Stimulated activated CD4-positive, alpha-beta T cell treated with anti-CD3 and anti-CD28 coated beads, Interleukin-12 subunit alpha, Interleukin-12 subunit beta, amount 100 ng/mL, for 4 hours (primary cell): Measurements from ENCODE around the gene VCP.
"Not testable (repeated sequence)": the region's sequence is repeated elsewhere in the genome, so short reads cannot be mapped to it uniquely, and the experiment has no call there.

Experiments
- DNase-seq: peaks from one replicate; pipeline ENCODE4 v3.0.0-alpha.2; 2020

Gene VCP

DNA sequence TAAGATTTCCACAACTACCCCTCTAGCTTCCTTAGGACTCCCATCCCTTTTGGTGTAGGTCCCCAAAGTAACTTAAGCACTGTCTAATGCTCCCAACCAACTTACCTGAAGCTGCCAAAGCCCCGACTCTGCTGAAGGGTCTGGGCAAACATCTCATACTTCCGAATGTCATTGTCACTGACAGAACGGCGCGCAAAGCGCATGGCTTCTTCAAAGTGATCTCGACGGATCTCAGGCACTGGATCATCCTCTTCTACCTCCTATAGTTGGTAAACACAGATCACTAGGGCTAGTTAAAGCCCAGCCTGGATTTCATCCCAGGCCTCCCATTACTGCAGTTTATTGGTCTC, 15.2 kb downstream of the VCP start:
- DNase-seq: no peak

DNA sequence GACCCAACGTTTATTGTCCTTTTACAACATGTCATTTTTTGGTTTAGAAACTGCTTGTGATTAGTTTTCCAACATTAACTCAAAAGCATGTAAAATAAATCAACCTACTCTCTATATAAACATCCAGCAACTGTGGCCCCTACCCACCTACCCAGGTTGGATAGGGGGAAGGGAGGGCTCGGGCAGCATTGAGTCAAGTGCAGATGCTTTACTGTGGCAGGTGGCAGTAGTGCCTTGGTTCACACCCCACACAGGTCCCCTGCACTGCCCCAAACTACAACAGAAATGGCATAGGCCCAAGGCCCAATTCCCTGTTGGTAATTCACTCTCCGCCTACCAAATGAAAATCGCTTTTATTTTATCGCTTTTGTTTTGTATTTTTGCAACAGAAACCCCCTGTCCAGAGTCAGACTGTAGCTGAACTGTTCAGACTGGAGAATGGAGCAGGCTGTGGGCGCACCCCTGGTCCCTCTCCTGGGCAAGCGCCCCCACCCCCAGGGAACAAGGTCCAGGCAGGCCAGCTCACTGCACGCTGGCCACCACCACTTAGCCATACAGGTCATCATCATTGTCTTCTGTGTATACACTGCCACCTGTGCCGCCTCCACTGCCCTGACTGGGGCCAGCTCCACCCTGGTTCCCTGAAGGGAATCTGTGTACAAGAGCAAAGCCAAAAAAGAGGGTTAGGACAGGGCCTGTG, 15.7 kb downstream of the VCP start:
- DNase-seq: no peak

DNA sequence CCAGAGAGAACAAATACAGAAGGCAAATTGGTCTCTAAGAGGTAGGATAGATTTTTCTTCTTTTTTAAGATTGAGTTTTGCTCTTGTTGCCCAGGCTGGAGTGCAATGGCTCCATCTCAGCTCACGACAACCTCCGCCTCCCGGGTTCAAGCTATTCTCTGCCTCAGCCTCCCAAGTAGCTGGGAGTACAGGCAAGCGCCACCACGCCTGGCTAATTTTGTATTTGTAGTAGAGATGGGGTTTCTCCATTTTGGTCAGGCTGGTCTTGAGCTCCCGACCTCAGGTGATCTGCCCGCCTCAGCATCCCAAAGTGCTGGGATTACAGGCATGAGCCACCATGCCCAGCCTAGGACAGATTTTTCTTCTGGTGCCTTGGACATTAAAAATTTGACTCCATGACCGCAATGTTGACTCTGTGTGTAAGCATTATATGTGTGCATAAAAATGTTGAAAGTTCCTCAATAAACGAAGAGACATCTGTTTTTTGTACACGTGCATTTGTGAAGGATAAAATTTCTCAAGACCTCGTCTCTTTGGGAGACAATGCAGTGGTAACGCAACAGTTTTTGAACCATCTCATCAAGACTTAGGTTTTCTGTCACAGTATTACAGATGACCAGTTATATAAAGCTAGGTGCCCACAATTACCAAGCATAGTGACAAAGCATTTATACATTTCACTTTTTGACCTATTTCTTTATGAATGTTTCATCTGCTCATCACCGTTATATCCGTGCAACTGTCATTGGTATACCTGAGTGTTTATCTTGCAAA, 17.4 kb downstream of the VCP start:
- no peak for DNase-seq

DNA sequence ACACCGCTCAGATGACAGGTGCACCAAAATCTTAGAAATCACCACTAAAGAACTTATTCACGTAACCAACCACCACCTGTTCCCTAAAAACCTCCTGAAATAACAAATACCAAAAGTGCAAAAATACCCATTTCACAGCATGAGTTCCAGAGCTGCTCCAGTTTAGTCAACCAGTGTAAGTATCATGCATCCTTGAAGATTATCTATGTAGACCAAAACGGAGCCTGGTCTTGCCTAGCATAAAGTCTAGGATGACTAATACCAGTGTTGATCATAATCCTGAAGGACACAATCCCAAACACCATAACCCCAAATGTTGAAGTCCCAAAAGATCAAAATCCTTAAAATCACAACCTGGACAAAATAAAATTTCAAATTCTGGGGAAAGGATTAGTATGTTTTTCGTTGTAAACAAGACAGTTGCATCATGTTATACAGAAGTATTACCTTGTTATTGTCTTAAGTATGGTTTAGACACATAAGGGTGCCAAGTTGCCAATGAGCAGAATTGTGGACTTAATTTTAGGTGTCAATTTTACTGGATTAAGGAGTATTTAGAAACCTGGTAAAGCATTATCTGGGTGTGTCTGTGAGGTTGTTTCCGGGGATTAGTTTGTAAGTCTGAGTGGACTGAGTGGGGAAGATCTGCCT, 18.1 kb downstream of the VCP start:
- DNase-seq: no peak

DNA sequence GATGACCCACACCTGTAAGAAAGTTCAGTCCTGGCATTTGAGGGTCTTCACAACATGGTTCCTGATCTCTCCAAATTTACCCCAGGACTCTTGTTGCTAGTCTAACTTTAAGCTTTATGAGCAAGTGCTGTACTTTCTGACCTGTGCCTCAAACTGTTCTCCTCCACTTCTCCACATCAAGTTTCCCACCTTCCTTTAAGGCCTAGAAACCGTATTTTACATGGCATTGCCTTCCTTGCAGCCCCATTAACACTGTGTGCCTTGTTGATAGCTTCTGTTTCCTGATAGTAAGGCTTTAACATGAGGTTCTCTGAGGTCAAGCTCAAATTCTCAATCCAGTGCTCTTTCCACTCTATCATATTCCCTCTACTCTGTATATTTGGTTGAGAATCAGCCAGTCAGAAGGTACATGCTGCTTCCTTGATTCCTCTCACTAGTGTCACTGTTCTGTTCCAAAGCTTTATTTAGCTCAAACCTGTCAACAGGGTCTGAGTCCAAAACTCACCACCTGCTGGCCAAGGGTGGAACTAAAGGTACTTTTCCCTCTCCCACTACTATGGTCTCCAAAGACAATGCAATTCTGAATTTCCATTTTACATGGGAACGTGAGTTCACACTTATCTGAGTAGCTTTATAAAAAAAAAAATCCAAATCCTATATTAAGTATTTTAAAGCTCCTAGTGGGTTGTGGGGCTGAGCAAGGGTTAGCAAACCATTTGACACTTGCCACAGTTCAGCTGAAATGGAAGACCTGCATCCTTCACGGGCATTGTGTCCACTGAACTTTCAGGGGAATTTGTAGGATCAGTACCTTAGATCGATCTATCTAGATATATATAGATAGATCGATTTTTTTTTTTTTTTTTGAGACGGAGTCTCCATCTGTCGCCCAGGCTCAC, 21.1 kb downstream of the VCP start:
- peak; percentile 47 for DNase-seq

DNA sequence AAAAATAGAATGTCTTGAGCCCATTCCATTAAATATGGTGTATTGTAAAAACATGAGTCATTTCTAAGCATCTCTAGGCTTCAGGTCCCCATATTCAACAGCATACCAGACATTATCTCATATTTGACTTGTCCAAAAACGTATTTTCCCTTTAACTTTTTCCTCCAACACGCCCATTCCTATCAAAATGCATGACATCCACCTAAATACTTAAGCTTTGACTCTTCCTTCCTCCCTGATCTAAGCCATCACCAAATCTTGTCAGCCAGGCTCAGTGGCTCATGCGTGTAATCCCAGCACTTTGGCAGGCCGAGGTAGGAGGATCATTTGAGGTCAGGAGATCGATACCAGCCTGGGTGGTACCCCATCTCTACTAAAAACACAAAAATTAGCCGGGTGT, 23.9 kb downstream of the VCP start:
- no peak for DNase-seq

DNA sequence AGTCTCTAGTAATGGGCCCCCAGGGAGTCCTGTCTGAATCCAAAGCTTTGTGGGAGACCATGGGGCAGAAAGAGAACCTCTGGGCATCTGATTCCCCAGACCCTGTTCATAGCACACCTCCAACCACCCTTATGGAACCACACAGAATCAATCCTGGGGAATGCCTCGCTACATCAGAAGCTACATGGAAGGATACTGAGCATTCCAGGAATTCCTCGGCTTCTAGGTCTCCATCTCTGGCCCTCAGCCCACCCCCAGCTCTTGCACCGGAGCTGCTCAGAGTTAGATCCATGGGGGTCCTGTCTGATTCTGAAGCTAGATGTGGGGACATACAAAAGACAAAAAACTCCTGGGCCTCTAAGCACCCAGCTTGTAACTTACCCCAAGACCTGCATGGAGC, 28.4 kb downstream of the VCP start:
- no peak for DNase-seq

DNA sequence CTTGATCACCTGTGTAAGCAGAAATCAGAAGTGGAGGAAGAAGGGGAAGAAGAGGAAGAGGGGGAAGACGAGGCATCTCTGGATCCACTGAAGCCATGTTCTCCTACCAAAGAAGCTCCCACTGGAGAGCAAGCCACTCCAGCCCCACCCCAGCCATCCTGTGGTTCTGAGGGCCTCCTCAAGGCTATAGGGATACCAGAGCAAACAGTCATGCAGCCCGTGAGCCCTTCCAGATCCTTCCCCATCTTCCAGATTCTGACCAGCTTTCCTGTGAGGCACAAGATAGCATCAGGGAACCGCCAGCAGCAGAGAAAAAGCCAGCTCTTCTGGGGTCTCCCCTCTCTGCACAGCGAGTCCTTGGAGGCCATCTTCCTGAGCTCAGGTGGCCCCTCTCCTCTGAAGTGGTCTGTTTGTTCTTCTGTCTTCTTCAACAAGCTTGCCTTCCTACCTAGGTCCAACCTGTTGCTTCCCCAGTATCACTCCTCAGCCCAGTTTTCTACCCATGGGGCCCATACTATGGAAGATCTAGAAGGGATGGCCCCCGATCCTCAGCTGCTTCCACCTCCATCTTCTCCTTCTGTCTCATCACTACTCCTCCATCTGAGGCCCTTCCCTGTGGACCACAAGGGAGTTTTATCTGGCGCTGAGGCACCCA, 29.4 kb downstream of the VCP start:
- no peak for DNase-seq

DNA sequence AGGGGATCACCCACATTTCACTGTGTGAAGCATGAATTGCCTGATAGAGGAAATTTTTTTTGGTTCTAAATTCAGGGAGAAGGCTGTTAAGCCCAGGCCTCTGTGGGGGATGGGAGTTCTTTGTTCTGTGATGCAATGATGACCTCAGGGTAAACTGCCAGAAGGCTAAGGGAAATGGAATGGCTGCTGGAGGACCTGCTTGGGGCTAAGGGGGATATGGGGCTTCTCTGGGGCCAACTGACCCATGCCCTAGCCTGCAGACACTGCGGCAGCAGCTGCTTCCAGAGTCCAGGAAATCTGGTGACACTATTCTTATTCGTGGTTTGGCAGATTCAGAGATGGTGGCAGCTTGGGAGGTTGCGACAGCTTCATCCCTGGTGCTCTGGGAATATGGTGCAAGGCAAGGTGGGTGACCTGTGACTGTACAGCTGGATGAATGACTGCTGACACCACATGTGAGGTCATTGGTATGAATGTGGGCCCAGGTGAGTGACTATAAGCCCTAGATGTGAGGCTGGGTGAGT, 30.3 kb downstream of the VCP start:
- DNase-seq: no peak

DNA sequence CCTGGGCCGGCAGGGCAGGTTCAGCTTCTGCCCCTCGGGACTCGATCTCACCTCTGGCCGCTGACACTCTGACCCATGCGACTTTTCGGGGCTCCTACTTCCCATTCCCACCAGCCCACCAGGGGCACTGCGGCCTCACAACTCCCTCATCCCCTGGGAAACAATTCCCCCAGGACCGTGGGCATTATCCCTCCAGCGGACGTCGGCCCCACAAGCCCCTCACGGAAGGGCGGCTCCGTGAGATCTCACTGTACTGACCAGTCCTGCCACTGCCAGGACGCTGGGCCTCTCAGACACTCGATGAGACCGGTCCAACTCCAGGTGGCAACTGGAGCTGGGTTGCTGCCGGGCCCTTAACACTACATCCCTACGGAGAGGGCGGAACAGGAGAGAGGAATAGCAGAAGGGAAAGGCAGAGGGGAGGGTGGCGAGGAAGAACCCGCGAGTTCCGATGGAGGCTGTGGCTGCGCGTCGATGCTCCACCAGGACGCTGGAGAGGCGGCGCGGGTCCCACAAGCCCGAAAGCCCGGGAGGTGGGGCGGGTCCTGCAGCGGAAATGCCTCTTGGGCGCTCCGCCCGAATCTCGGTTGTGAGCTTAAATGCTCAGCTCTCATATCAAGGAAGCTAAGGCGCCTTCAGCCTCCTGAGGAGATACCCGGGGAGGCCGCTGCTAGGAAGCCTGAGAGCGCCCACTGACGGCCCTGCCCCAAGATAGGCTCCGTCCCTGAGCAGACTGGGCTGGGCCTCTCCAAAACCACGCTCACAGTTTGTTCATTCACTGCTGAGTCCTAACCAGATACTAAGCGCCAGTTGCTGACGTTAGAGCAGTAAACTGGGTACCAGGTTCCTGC, 36.3 kb downstream of the VCP start:
- peak; percentile 37 for DNase-seq

DNA sequence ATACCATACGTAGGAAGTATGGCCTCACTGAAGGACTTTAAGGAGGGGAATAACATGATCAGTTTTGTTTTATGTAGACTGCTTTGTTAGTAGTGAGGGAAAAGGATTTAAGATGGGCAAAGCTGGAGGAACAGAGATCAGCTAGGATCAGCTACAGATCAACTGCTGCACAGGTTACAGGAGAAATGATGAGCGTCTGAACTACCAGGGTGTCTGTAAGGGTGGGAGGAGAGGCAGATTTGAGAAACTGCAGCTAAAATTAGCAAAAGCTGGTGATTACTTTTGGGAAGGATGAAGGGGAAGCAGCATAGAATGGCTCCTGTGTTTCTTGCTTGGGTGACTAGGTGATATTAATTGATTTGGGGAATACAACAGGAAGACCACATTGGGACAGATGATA, 39.3 kb downstream of the VCP start:
- no peak for DNase-seq

DNA sequence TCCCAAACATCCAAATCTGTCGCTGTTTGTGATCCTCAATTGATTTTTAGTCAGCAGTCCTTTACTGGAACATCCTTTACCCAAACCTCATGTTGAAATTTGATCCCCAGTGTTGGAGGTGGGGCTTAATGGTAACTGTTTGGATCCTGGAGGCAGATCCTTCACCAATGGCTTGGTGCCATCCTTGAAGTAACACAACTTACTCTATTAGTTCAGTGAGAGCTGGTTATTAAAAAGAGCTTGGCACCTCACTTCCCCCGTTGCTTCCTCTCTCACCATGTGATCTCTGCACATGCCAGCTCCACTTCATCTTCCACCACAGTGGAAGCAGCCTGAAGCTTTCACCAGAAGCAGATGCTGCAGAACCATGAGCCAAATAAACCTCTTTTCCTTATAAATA, 42.6 kb downstream of the VCP start:
- DNase-seq: no peak

DNA sequence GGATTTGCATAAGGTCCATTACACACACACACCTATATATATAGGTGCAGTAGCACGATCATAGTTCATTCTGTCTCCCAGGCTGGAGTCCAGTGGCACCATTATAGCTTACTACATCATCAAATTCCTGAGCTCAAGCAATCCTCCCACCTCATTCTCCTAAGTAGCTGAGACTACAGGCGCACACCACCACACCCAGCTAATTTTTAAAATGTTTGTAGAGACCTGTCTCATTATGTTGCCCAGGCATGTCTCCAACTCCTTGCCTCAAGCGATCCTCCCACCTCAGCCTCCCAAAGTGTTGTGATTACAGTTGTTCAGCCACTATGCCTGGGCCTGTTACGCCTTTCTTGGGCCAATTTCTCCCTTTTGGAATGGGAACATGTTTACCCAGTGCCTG, 43.2 kb downstream of the VCP start:
- no peak for DNase-seq

DNA sequence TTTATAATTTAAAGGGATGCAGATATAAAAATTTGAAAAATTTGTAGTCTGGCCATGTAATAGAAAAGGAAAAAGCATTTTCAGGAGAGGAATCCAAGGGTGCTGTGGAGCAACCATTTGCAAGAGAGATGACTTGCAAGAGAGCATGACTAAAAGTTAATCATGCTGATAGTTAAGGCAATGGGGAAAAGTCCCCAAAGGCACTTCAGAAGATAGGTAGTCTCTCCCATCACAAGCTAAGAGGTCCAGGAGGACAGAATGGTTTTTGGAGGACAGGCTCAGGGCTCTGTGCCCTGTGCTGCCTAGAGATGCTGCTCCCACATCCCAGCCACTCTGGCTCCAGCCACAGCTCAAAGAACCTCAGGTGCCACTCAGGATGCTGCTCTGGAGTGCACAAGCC, 44.1 kb downstream of the VCP start:
- DNase-seq: no peak

DNA sequence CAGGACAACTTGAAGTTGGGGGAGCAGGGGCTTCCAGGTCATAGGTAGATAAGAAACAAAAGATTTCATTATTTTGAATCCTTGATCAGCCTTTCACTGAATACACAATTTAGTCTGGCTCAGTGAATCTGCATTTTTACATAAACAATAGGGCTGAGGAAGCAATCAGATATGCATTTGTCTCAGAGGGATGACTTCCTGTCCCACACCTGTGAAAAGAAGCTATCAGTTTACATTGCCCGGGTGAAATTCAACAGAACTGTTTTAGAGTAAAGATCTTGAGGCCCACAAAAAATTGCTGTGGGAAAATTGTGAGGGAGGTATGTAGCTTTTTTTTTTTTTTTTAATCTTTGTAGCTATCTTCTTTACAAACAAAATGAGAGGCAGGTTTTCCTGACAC, 44.6 kb downstream of the VCP start:
- DNase-seq: no peak

DNA sequence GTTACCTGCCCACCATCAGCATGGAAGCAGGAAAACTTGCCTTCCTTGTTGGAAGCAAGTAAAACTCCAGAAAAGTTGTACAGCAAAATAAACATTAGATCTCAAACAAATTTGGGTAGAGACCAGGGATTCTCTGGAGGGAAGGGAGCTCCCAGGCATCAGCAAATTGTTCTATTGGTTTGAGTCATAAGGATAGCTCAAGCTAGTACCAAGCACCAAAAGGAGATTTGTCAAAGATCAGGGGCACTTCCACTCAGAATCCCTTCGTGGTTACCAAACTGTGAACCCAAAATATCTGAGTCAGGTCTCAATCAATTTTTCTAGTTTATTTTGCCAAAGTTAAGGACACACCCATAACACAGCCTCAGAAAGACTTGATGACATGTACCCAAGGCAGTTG, 45.1 kb downstream of the VCP start:
- DNase-seq: no peak

DNA sequence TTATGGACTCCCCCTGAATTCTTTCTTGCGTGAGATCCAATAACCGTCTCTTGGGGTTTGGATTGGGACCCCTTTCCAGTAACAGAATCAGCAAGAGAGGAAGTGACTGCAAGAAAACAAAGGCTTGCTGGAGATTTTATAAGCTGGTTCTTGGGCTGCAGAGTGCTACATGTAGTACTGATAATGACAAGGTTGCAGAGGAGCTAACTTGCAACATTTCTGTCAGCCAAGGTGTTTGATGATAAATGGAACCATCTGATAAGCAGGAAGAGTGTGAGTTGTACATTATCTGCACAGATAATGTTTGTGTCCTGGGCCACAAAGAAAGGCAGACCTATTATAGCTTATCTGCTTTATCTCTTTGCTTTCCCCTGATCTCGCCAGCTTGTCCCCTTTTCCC, 45.8 kb downstream of the VCP start:
- DNase-seq: no peak

DNA sequence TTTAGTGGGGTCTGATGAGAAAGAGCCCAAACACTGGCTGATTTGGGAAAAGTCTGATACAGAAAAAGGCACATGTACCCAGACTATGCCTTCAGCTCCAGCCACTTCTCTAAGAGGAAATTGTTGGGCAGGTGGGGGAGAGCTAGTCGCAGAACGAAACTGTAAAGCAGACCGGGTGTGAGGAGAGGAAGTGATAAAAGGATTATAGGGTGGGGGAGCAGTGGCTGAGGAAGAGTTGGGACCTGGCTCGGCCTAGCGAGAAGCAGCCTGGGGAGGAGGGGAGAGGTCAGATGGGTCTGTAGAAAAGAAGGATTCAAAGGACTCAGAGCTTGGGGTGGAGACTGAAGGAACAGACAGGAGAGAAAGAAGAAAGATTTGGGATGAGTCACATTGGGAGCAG, 49.0 kb downstream of the VCP start:
- DNase-seq: not testable (repeated sequence)

DNA sequence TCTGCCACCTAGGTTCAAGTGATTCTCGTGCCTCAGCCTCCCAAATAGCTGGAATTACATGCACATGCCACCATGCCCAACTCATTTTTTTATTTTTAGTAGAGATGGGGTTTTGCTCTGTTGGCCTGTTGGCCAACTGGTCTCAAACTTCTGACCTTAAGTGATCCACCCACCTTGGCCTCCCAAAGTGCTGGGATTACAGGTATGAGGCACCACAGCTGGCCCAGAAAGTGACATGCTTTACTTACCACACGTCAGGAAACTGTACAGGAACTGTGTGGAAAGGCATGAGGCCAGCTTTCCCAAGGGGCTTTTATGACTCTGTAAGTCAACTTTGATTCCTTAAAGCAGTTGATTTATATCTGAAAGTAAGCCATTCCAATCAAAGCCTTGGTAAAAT, 57.9 kb downstream of the VCP start:
- DNase-seq: no peak

DNA sequence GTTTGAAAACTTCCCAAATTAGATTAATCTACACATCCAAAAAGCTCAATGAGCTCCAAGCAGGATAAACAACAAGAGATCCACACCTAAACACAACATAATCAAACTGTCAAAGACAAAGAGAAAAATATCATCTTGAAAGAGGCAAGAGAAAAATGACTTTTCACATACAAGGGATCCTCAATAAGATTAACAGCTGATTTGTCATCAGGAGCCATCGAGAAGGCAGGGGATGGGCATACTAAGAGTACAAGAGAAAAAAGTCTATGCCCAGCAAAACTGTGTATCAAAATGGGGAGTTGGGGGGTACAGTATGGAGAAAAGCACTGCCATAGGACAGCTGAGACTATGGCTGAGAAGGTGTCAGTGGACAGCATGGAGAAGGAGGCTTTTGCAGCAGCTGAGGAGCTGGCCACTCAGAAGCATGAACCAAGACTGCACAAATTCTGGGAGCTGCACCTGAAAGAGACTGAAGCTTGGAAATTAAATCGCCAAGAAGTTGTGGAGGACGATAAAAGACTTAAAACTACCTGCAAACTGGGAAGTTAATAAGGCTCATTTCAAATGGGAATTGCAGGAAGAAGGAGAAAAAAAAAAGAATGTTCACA, 62.0 kb downstream of the VCP start:
- DNase-seq: no peak
